ENCODE data around the gene PITPNM1. TPM values are rescaled to one million over a fixed set of nuclear protein-coding genes. Genes with fewer than 3 reads are reported as not detected.

The PITPNM1 gene
- polyA plus RNA-seq, 1 donor (not counting 4 experiments of a cell fraction or from before 2014, with no cell fraction given), result 15.9 TPM

- no peaks in the 10 kb centered on the region for H3K27me3 ChIP-seq (ENCODE audit: control insufficient read depth, extremely low read depth, insufficient read depth, low read length)
- FAIRE-seq (no peak), DNase-seq (ENCODE audit: low read depth, low spot score) (no peak)
- H3K9me3 ChIP-seq (ENCODE audit: control insufficient read depth, low read depth, low read length), result no peaks in the 10 kb centered on the region
- H3K4me2 ChIP-seq (ENCODE audit: control insufficient read depth, extremely low read depth, insufficient read depth, low read depth, low read length), result no peak overlapping the region
- no peak overlapping the region for H3K4me3 ChIP-seq (ENCODE audit: control insufficient read depth in 2 of 3, extremely low read depth in 1 of 3, insufficient read depth in 2 of 3, low read depth in 1 of 3, low read length in 3 of 3)
- no peaks in the 10 kb centered on the region for H4K20me1 ChIP-seq (ENCODE audit: control insufficient read depth, extremely low read depth, insufficient read depth, low read length)
- H3K27ac ChIP-seq (ENCODE audit: control insufficient read depth, insufficient read depth, low read length), result no peak overlapping the region
- H3K9me1 ChIP-seq (ENCODE audit: control insufficient read depth, extremely low read depth, insufficient read depth, low read length), result no peaks in the 10 kb centered on the region
- TF ChIP-seq CTCF (optimal IDR thresholded peaks at IDR 0.05 in 1 of 3, IDR thresholded peaks at IDR 0.05 in 1 of 3, conservative IDR thresholded peaks at IDR 0.05 in 1 of 3; ENCODE audit: extremely low read depth in 1 of 3, insufficient read depth in 2 of 3, low read length in 3 of 3), result no peak
- no peak for TF ChIP-seq EZH2 (IDR thresholded peaks at IDR 0.05; ENCODE audit: low read length)
- H3K9ac ChIP-seq (ENCODE audit: control insufficient read depth, extremely low read depth, insufficient read depth, low read length), result no peak overlapping the region
- dilution Hi-C loops (cut with MboI; ENCODE audit: extremely low pct_ligation_motif_present, low sequenced_read_pairs), result no loop called here
- H3K36me3 ChIP-seq (ENCODE audit: control insufficient read depth in 2 of 2, extremely low read depth in 1 of 2, insufficient read depth in 2 of 2, low read length in 2 of 2), result peaks cover 18 to 26% of the 10 kb centered on the region in 2 experiments
- H3K79me2 ChIP-seq (ENCODE audit: control insufficient read depth, insufficient read depth, low read length), result no peaks in the 10 kb centered on the region
- H3K4me1 ChIP-seq (ENCODE audit: control insufficient read depth, extremely low read depth, insufficient read depth, low read length), result no peaks in the 10 kb centered on the region
- no peak overlapping the region for H2AFZ ChIP-seq (ENCODE audit: control insufficient read depth, low read length)
Measured at GRCh38 chr11:67491276-67492068, 13.7 kb downstream of the PITPNM1 start.

GRCh38 chr11:67490727-67491065 is 14.5 kb downstream of the PITPNM1 start:
- TF ChIP-seq CTCF (optimal IDR thresholded peaks at IDR 0.05 in 1 of 3, IDR thresholded peaks at IDR 0.05 in 1 of 3, conservative IDR thresholded peaks at IDR 0.05 in 1 of 3; ENCODE audit: extremely low read depth in 1 of 3, insufficient read depth in 2 of 3, low read length in 3 of 3), result no peak
- TF ChIP-seq EZH2 (IDR thresholded peaks at IDR 0.05; ENCODE audit: low read length), result no peak
- FAIRE-seq, result no peak
- no peak for DNase-seq (ENCODE audit: low read depth, low spot score)
- peaks cover 18 to 24% of the 10 kb centered on the region in 2 experiments for H3K36me3 ChIP-seq (ENCODE audit: control insufficient read depth in 2 of 2, extremely low read depth in 1 of 2, insufficient read depth in 2 of 2, low read length in 2 of 2)
- no peaks in the 10 kb centered on the region for H4K20me1 ChIP-seq (ENCODE audit: control insufficient read depth, extremely low read depth, insufficient read depth, low read length)
- H3K27ac ChIP-seq (ENCODE audit: control insufficient read depth, insufficient read depth, low read length), result no peak overlapping the region
- no peak overlapping the region for H3K4me2 ChIP-seq (ENCODE audit: control insufficient read depth, extremely low read depth, insufficient read depth, low read depth, low read length)
- no peak overlapping the region for H2AFZ ChIP-seq (ENCODE audit: control insufficient read depth, low read length)
- no peak overlapping the region for H3K9ac ChIP-seq (ENCODE audit: control insufficient read depth, extremely low read depth, insufficient read depth, low read length)
- no peaks in the 10 kb centered on the region for H3K9me1 ChIP-seq (ENCODE audit: control insufficient read depth, extremely low read depth, insufficient read depth, low read length)
- H3K27me3 ChIP-seq (ENCODE audit: control insufficient read depth, extremely low read depth, insufficient read depth, low read length), result no peaks in the 10 kb centered on the region
- dilution Hi-C loops (cut with MboI; ENCODE audit: extremely low pct_ligation_motif_present, low sequenced_read_pairs), result no loop called here
- H3K4me3 ChIP-seq (ENCODE audit: control insufficient read depth in 2 of 3, extremely low read depth in 1 of 3, insufficient read depth in 2 of 3, low read depth in 1 of 3, low read length in 3 of 3), result no peak overlapping the region
- no peaks in the 10 kb centered on the region for H3K4me1 ChIP-seq (ENCODE audit: control insufficient read depth, extremely low read depth, insufficient read depth, low read length)
- peaks cover 2% of the 10 kb centered on the region for H3K79me2 ChIP-seq (ENCODE audit: control insufficient read depth, insufficient read depth, low read length)
- H3K9me3 ChIP-seq (ENCODE audit: control insufficient read depth, low read depth, low read length), result no peaks in the 10 kb centered on the region
